ENCODE measurements around the gene OR52B2. TPM values are rescaled to one million over a fixed set of nuclear protein-coding genes. Genes with fewer than 3 reads are reported as not detected.

OR52B2 gene
- total and polyA plus RNA-seq, 2 experiments from 2014 or later, result not detected

GRCh38 chr11:6202041-6202440 is 31.9 kb upstream of the OR52B2 start (continued):
- TF ChIP-seq, protein P1, sequence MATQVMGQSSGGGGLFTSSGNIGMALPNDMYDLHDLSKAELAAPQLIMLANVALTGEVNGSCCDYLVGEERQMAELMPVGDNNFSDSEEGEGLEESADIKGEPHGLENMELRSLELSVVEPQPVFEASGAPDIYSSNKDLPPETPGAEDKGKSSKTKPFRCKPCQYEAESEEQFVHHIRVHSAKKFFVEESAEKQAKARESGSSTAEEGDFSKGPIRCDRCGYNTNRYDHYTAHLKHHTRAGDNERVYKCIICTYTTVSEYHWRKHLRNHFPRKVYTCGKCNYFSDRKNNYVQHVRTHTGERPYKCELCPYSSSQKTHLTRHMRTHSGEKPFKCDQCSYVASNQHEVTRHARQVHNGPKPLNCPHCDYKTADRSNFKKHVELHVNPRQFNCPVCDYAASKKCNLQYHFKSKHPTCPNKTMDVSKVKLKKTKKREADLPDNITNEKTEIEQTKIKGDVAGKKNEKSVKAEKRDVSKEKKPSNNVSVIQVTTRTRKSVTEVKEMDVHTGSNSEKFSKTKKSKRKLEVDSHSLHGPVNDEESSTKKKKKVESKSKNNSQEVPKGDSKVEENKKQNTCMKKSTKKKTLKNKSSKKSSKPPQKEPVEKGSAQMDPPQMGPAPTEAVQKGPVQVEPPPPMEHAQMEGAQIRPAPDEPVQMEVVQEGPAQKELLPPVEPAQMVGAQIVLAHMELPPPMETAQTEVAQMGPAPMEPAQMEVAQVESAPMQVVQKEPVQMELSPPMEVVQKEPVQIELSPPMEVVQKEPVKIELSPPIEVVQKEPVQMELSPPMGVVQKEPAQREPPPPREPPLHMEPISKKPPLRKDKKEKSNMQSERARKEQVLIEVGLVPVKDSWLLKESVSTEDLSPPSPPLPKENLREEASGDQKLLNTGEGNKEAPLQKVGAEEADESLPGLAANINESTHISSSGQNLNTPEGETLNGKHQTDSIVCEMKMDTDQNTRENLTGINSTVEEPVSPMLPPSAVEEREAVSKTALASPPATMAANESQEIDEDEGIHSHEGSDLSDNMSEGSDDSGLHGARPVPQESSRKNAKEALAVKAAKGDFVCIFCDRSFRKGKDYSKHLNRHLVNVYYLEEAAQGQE (IDR thresholded peaks at IDR 0.05; ENCODE audit: unreplicated experiment), result no peak
- no peak for TF ChIP-seq ETS1 (IDR thresholded peaks at IDR 0.05)

DNA sequence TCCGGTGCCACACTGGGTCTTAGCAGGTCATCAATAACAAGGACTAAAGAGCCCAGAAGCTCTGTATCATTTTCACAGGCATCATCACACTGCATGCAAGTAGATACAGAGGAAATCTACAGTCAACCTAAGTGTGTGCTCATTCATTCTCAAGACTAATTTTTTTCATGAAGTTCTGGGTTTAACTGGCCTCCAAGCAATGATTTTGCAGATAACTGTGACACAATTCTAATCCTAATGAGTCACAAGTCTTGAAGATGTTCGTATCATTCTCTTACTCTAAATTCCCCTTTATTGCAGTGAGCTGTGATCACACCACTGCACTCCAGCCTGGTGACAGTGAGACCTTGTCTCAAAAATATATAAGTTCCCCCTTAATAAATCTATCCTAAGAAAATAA is 31.4 kb upstream of the OR52B2 start:
- no peaks in the 10 kb centered on the region for H3K9me2 ChIP-seq (ENCODE audit: insufficient read depth)
- DNase-seq (ENCODE audit: low spot score) (no peak), ATAC-seq (no peak)
- no peaks in the 10 kb centered on the region for H3K79me2 ChIP-seq (replicated peaks; ENCODE audit: insufficient read depth)
- no peak overlapping the region for H3K27ac ChIP-seq (ENCODE audit: low read depth)
- Mint-ChIP-seq H3K4me1 (peaks cover 8% of the 10 kb centered on the region), H3K4me3 (no peak overlapping the region), H3K27me3 (ENCODE audit: insufficient read depth, low read depth, poor library complexity) (peaks cover 2% of the 10 kb centered on the region), H3K36me3 (ENCODE audit: low read depth) (no peaks in the 10 kb centered on the region), H3K27ac (no peak overlapping the region), H3K9me3 (no peaks in the 10 kb centered on the region)
- no peaks in the 10 kb centered on the region for H3K36me3 ChIP-seq (ENCODE audit: insufficient read depth)
- peaks cover 7% of the 10 kb centered on the region; the same call in 1 of the 2 replicates for H3K4me1 ChIP-seq (ENCODE audit: insufficient read depth)
- no peaks in the 10 kb centered on the region for H3K27me3 ChIP-seq (ENCODE audit: insufficient read depth)
- no peaks in the 10 kb centered on the region for H3F3A ChIP-seq (replicated peaks; ENCODE audit: low read depth)
- peaks cover 3% of the 10 kb centered on the region; the same call in 1 of the 2 replicates for H4K20me1 ChIP-seq (replicated peaks; ENCODE audit: insufficient read depth)
- no peak overlapping the region for H2AFZ ChIP-seq
- no peak overlapping the region for H3K4me2 ChIP-seq
- no peak overlapping the region for H3K4me3 ChIP-seq
- no peak for TF ChIP-seq CREB1 (CRISPR knock-in tag; IDR thresholded peaks at IDR 0.05; ENCODE audit: low read depth)
- no peak for TF ChIP-seq ETS1 (IDR thresholded peaks at IDR 0.05)
- TF ChIP-seq EZH2 (IDR thresholded peaks at IDR 0.05; ENCODE audit: low read depth, unreplicated experiment), result no peak
- TF ChIP-seq JUNB (IDR thresholded peaks at IDR 0.05; ENCODE audit: unreplicated experiment), result no peak
- TF ChIP-seq STAT1 (IDR thresholded peaks at IDR 0.05; ENCODE audit: unreplicated experiment), result no peak
- no peak for TF ChIP-seq EZH2phosphoT487 (IDR thresholded peaks at IDR 0.05; ENCODE audit: unreplicated experiment)
- TF ChIP-seq NANOG (IDR thresholded peaks at IDR 0.05; ENCODE audit: borderline replicate concordance), result no peak
- TF ChIP-seq, protein P2, sequence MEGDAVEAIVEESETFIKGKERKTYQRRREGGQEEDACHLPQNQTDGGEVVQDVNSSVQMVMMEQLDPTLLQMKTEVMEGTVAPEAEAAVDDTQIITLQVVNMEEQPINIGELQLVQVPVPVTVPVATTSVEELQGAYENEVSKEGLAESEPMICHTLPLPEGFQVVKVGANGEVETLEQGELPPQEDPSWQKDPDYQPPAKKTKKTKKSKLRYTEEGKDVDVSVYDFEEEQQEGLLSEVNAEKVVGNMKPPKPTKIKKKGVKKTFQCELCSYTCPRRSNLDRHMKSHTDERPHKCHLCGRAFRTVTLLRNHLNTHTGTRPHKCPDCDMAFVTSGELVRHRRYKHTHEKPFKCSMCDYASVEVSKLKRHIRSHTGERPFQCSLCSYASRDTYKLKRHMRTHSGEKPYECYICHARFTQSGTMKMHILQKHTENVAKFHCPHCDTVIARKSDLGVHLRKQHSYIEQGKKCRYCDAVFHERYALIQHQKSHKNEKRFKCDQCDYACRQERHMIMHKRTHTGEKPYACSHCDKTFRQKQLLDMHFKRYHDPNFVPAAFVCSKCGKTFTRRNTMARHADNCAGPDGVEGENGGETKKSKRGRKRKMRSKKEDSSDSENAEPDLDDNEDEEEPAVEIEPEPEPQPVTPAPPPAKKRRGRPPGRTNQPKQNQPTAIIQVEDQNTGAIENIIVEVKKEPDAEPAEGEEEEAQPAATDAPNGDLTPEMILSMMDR (conservative IDR thresholded peaks at IDR 0.05; ENCODE audit: low read depth in 2 of 2), result no peak
- TF ChIP-seq ZNF114 (CRISPR knock-in tag; IDR thresholded peaks at IDR 0.05), result no peak
- TF ChIP-seq, protein P1 (IDR thresholded peaks at IDR 0.05; ENCODE audit: unreplicated experiment), result no peak
